ENCODE measurements around the gene GPR157. TPM values are rescaled to one million over a fixed set of nuclear protein-coding genes. Genes with fewer than 3 reads are reported as not detected.

Gene GPR157
- total RNA-seq, 2 experiments from 2014 or later, result 3.1 to 3.3 TPM

Other genes with a start within 250 kb of the GPR157 start
- gene CA6, start 183.2 kb downstream of the GPR157 start, total RNA-seq, result 10 to 100 TPM; 37.3 to 41.8 TPM
- gene SLC2A7, start 102.7 kb downstream of the GPR157 start, total RNA-seq, result under 1 TPM in 1 of 2 experiments, not detected in 1; 0.19 TPM
- not detected for gene SLC2A5, start 59.5 kb downstream of the GPR157 start, total RNA-seq
- 10 to 100 TPM; 15.3 to 15.9 TPM for gene H6PD, start 105.7 kb upstream of the GPR157 start, total RNA-seq
- gene SPSB1, start 163.8 kb upstream of the GPR157 start, total RNA-seq, result 1 to 10 TPM; 1.6 TPM

Data from activated naive CD8-positive, alpha-beta T cell treated with anti-CD3 and anti-CD28 coated beads, Interleukin-2, amount 10 ng/mL, durations not matched to agents 7 days and 5 days (primary cell).